Measurements from ENCODE around the gene DLG2. TPM values are rescaled to one million over a fixed set of nuclear protein-coding genes. Genes with fewer than 3 reads are reported as not detected.

The DLG2 gene
- total and polyA plus RNA-seq, 2 of the 8 experiments (the other 6 are each of a cell fraction or from before 2014, with no cell fraction given), result 1.7 to 14.3 TPM

- TF ChIP-seq CHD7 (IDR thresholded peaks at IDR 0.05; ENCODE audit: insufficient replicate concordance, low read length) (no peak), RAD21 (IDR thresholded peaks at IDR 0.05 in 1 of 2, conservative IDR thresholded peaks at IDR 0.05 in 1 of 2; ENCODE audit: low read depth in 2 of 2, low read length in 2 of 2) (no peak), ASH2L (IDR thresholded peaks at IDR 0.05; ENCODE audit: low read length) (no peak), JUND (IDR thresholded peaks at IDR 0.05; ENCODE audit: low read length) (no peak), SUZ12 (IDR thresholded peaks at IDR 0.05; ENCODE audit: low read length) (no peak), CTBP2 (IDR thresholded peaks at IDR 0.05; ENCODE audit: borderline replicate concordance, insufficient read depth, insufficient read length, low read length) (no peak), KDM5A (IDR thresholded peaks at IDR 0.05; ENCODE audit: low read length) (no peak), HDAC6 (IDR thresholded peaks at IDR 0.05; ENCODE audit: low read depth, low read length) (no peak), NRF1 (IDR thresholded peaks at IDR 0.05; ENCODE audit: low read depth, low read length) (no peak), FOSL1 (IDR thresholded peaks at IDR 0.05; ENCODE audit: insufficient read depth, low read depth, low read length) (no peak)
Measured at GRCh38 chr11:85603220-85603619, 23.9 kb downstream of the DLG2 start (continued).
